CD14-positive monocyte (primary cell): ENCODE results near the gene PRKCA. TPM values are rescaled to one million over a fixed set of nuclear protein-coding genes. Genes with fewer than 3 reads are reported as not detected.

Source experiments
- DNase-seq, 3 donors: peaks; one replicate each; pipeline ENCODE4 v3.0.0-alpha.2; 2011 to 2022
- H2AFZ ChIP-seq: 2 replicates; pipeline ENCODE4 v1.6.0; 2012; ENCODE audit warnings: mild to moderate bottlenecking, low read depth, low read length, inconsistent platforms; ENCODE audit not compliant: insufficient read depth, poor library complexity, severe bottlenecking
- H3K27ac ChIP-seq, 2 donors: 1 replicate in 1 of 2; 2 replicates in 1 of 2; pipeline ENCODE4 v1.5.1; 2012 to 2013; ENCODE audit warnings: low read length in 2 of 2, control low read depth in 1 of 2, inconsistent platforms in 1 of 2, low read depth in 1 of 2, mild to moderate bottlenecking in 1 of 2
- H3K27me3 ChIP-seq, 2 donors: one replicate each; pipeline versions ENCODE4 v1.6.0 to v1.6.1; 2011 to 2013; ENCODE audit warnings: low read length in 2 of 2; ENCODE audit not compliant: control insufficient read depth in 2 of 2, insufficient read depth in 2 of 2
- H3K36me3 ChIP-seq, 2 donors: replicated peaks in 1 of 2; 1 replicate in 1 of 2; 2 replicates in 1 of 2; pipeline versions ENCODE4 v1.5.1 to v1.6.1; 2012 to 2013; ENCODE audit warnings: low read length in 2 of 2, control low read depth in 1 of 2, inconsistent platforms in 1 of 2, mild to moderate bottlenecking in 1 of 2; ENCODE audit not compliant: insufficient read depth in 2 of 2, control insufficient read depth in 1 of 2
- H3K4me1 ChIP-seq, 2 donors: 1 replicate in 1 of 2; 2 replicates in 1 of 2; pipeline versions ENCODE4 v1.5.1 to v1.6.1; 2012 to 2013; ENCODE audit warnings: low read length in 2 of 2, control low read depth in 1 of 2, inconsistent platforms in 1 of 2, mild to moderate bottlenecking in 1 of 2, moderate library complexity in 1 of 2; ENCODE audit not compliant: insufficient read depth in 2 of 2, control insufficient read depth in 1 of 2
- H3K4me2 ChIP-seq: replicated peaks from 2 replicates; pipeline ENCODE3; 2012; ENCODE audit warnings: low read length, moderate library complexity, mild to moderate bottlenecking; ENCODE audit not compliant: poor library complexity, severe bottlenecking; ENCODE audit errors: extremely low read depth
- H3K4me3 ChIP-seq, 3 experiments: fragments of 200-600 bp in 1 of 3; sonication (generic) in 1 of 3; replicated peaks in 1 of 3; 1 replicate in 2 of 3; 2 replicates in 1 of 3; pipeline ENCODE4 v1.5.1; 2011 to 2013; ENCODE audit warnings: low read length in 3 of 3, mild to moderate bottlenecking in 3 of 3, control low read depth in 2 of 3, low read depth in 2 of 3, inconsistent platforms in 1 of 3, moderate library complexity in 1 of 3
- H3K79me2 ChIP-seq: 2 replicates; pipeline ENCODE4 v1.6.0; 2012; ENCODE audit warnings: mild to moderate bottlenecking, control low read depth, inconsistent platforms, low read length, moderate library complexity; ENCODE audit not compliant: insufficient read depth
- H3K9ac ChIP-seq: 2 replicates; pipeline ENCODE4 v1.6.0; 2017; ENCODE audit warnings: low read length, mild to moderate bottlenecking; ENCODE audit not compliant: insufficient read depth, poor library complexity, severe bottlenecking
- H3K9me3 ChIP-seq, 2 donors: replicated peaks in 1 of 2; 1 replicate in 1 of 2; 2 replicates in 1 of 2; pipeline versions ENCODE4 v1.5.1 to v1.6.1; 2012 to 2013; ENCODE audit warnings: low read length in 2 of 2, control low read depth in 1 of 2; ENCODE audit not compliant: control insufficient read depth in 1 of 2, insufficient read depth in 1 of 2
- H4K20me1 ChIP-seq: 2 replicates; pipeline ENCODE4 v1.6.0; 2012; ENCODE audit warnings: mild to moderate bottlenecking, low read length, control low read depth, moderate library complexity; ENCODE audit not compliant: insufficient read depth
- H3K27ac Mint-ChIP-seq, 7 donors: one replicate each; pipeline ENCODE4 v1.8.0; 2020; ENCODE audit warnings: mild to moderate bottlenecking in 7 of 7, mixed read lengths in 7 of 7, moderate library complexity in 6 of 7, inconsistent platforms in 2 of 7
- H3K27me3 Mint-ChIP-seq, 3 donors: one replicate each; pipeline ENCODE4 v1.8.0; 2021 to 2022; ENCODE audit warnings: low read depth in 3 of 3, mild to moderate bottlenecking in 3 of 3, mixed read lengths in 3 of 3, moderate library complexity in 3 of 3, inconsistent platforms in 1 of 3
- H3K36me3 Mint-ChIP-seq, 2 donors: one replicate each; pipeline ENCODE4 v1.8.0; 2020; ENCODE audit warnings: mixed read lengths in 2 of 2, inconsistent platforms in 1 of 2, mild to moderate bottlenecking in 1 of 2
- H3K4me1 Mint-ChIP-seq: one replicate; pipeline ENCODE4 v1.8.0; 2020; ENCODE audit warnings: mild to moderate bottlenecking, mixed read lengths
- H3K4me3 Mint-ChIP-seq, 2 donors: one replicate each; pipeline ENCODE4 v1.8.0; 2020; ENCODE audit warnings: mild to moderate bottlenecking in 2 of 2, mixed read lengths in 2 of 2, moderate library complexity in 1 of 2
- H3K9me3 Mint-ChIP-seq, 7 donors: one replicate each; pipeline ENCODE4 v1.8.0; 2020 to 2022; ENCODE audit warnings: mixed read lengths in 7 of 7, mild to moderate bottlenecking in 6 of 7, moderate library complexity in 6 of 7, inconsistent platforms in 2 of 7
- WGBS: methylation state at CpG from one replicate; pipeline ENCODE4 v1.1.5; 2013; ENCODE audit warnings: missing lambda C conversion rate; ENCODE audit not compliant: insufficient coverage; 5-methylcytosine and 5-hydroxymethylcytosine counted together
- intact Hi-C, 2 donors: fragments of 100-400 bp; cut with micrococcal nuclease; formaldehyde crosslinking; loops; one replicate each; pipeline versions ENCODE4 v1.15.0 to v1.15.1; 2023
- polyA plus RNA-seq, 3 donors: library from polyadenylated mRNA; depleted of rRNA in 1 of 3; unstranded in 2 of 3; stranded (reverse) in 1 of 3; fragments of 300-500 nt in 2 of 3; fragments of >200 nt in 1 of 3; fragmentation: Illumina TruSeq in 2 of 3; gene quantifications; 1 replicate in 2 of 3; 2 replicates in 1 of 3; pipeline ENCODE4 v1.2.3, GENCODE V29; 2012 to 2021
- TF ChIP-seq, protein P1 (sequence below): fragments of 200-600 bp; IDR thresholded peaks from one replicate; pipeline ENCODE4 v1.8.0; 2022; ENCODE audit warnings: antibody characterized with exemption, mild to moderate bottlenecking

The PRKCA gene
- polyA plus RNA-seq, 3 donors: 0.22 to 7.1 (median 0.30) TPM

- no peaks in the 10 kb centered on the region for H3K36me3 Mint-ChIP-seq
- H3K4me1 Mint-ChIP-seq: no peaks in the 10 kb centered on the region
- no peaks in the 10 kb centered on the region for H3K9me3 ChIP-seq
- WGBS: 57% methylated on average over 3 of the region's 8 CpGs
- H3K4me3 ChIP-seq: no peak overlapping the region
- no peaks in the 10 kb centered on the region for H3K4me1 ChIP-seq
- H3K4me3 Mint-ChIP-seq: no peak overlapping the region
- DNase-seq: no peak
- H2AFZ ChIP-seq: no peak overlapping the region
- peaks cover 6 to 12% (median 11%) of the 10 kb centered on the region in 3 donors for H3K27me3 Mint-ChIP-seq
- H3K79me2 ChIP-seq: no peaks in the 10 kb centered on the region
- H3K27me3 ChIP-seq: no peaks in the 10 kb centered on the region
- H3K27ac Mint-ChIP-seq: no peak overlapping the region
- H4K20me1 ChIP-seq: no peaks in the 10 kb centered on the region
- intact Hi-C loops: no loop called here
- TF ChIP-seq, protein P1, sequence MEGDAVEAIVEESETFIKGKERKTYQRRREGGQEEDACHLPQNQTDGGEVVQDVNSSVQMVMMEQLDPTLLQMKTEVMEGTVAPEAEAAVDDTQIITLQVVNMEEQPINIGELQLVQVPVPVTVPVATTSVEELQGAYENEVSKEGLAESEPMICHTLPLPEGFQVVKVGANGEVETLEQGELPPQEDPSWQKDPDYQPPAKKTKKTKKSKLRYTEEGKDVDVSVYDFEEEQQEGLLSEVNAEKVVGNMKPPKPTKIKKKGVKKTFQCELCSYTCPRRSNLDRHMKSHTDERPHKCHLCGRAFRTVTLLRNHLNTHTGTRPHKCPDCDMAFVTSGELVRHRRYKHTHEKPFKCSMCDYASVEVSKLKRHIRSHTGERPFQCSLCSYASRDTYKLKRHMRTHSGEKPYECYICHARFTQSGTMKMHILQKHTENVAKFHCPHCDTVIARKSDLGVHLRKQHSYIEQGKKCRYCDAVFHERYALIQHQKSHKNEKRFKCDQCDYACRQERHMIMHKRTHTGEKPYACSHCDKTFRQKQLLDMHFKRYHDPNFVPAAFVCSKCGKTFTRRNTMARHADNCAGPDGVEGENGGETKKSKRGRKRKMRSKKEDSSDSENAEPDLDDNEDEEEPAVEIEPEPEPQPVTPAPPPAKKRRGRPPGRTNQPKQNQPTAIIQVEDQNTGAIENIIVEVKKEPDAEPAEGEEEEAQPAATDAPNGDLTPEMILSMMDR: no peak
- H3K27ac ChIP-seq: no peak overlapping the region
- H3K9me3 Mint-ChIP-seq: peaks cover 2 to 15% (median 9%) of the 10 kb centered on the region in 7 donors
- H3K36me3 ChIP-seq: no peaks in the 10 kb centered on the region
- H3K9ac ChIP-seq: no peak overlapping the region
- no peak overlapping the region for H3K4me2 ChIP-seq
Measured at GRCh38 chr17:66268247-66268927, 34.0 kb upstream of the PRKCA start.

GRCh38 chr17:66270106-66270505 is 32.3 kb upstream of the PRKCA start:
- intact Hi-C loops: no loop called here
- no peak overlapping the region for H3K27ac Mint-ChIP-seq
- DNase-seq: no peak
- no peak overlapping the region for H3K27ac ChIP-seq
- no peaks in the 10 kb centered on the region for H3K79me2 ChIP-seq
- H3K4me1 ChIP-seq: no peaks in the 10 kb centered on the region
- TF ChIP-seq, protein P1: no peak
- H3K9me3 ChIP-seq: no peaks in the 10 kb centered on the region
- no peak overlapping the region for H3K4me3 Mint-ChIP-seq
- H3K4me2 ChIP-seq: no peak overlapping the region
- no peak overlapping the region for H3K9ac ChIP-seq
- no peaks in the 10 kb centered on the region for H3K4me1 Mint-ChIP-seq
- H3K36me3 ChIP-seq: no peaks in the 10 kb centered on the region
- no peaks in the 10 kb centered on the region for H3K27me3 ChIP-seq
- H3K9me3 Mint-ChIP-seq: peaks cover 1 to 13% (median 6%) of the 10 kb centered on the region in 7 donors
- H4K20me1 ChIP-seq: no peaks in the 10 kb centered on the region
- H3K36me3 Mint-ChIP-seq: no peaks in the 10 kb centered on the region
- no CpG with 5 or more reads among the region's 2 CpGs for WGBS
- peaks cover 4 to 12% (median 11%) of the 10 kb centered on the region in 3 donors for H3K27me3 Mint-ChIP-seq
- no peak overlapping the region for H3K4me3 ChIP-seq
- H2AFZ ChIP-seq: no peak overlapping the region
